GM12878 (cell line): Measurements from ENCODE around the gene ZNF511. TPM values are rescaled to one million over a fixed set of nuclear protein-coding genes. Genes with fewer than 3 reads are reported as not detected.

Experiments used
- ATAC-seq: fragments of 200-7000 bp; cut with Tn5 transposase; 3 replicates; pipeline ENCODE4 v1.9.1; 2020; ENCODE audit warnings: mild to moderate bottlenecking, moderate library complexity
- BruUV-seq: library from RNA; stranded (reverse); fragments of 400-500 nt; replicated peaks from 2 replicates; lab custom pipeline; 2021; lab: Mats Ljungman, UMichigan
- CTCF ChIA-PET: fragments of 300-600 bp; sonication (Branson Sonifier 250); formaldehyde crosslinking; extraction: SDS; loops from one replicate; lab custom pipeline; 2021; ENCODE audit warnings: inconsistent platforms; lab: Yijun Ruan, JAX
- POLR2A ChIA-PET: fragments of 350-600 bp; formaldehyde crosslinking; extraction: SDS; loops from one replicate; lab custom pipeline; 2021; ENCODE audit warnings: inconsistent platforms; lab: Charles Lee
- RAD21 ChIA-PET: fragments of 300-600 bp; sonication (Branson Sonifier 250); formaldehyde crosslinking; loops from one replicate; lab custom pipeline; 2023; ENCODE audit warnings: antibody characterized with exemption; ENCODE audit not compliant: unreplicated experiment; lab: Charles Lee
- SMC1A ChIA-PET: fragments of 300-600 bp; sonication (Branson Sonifier 250); formaldehyde crosslinking; loops from one replicate; lab custom pipeline; 2023; ENCODE audit not compliant: unreplicated experiment, uncharacterized antibody; lab: Charles Lee
- DNase-seq: peaks from one replicate; pipeline ENCODE4 v3.0.0-alpha.2; 2011; ENCODE audit warnings: low read depth, low spot score
- FAIRE-seq: peaks from 3 replicates; lab custom pipeline; 2011; peaks lifted over from hg19 to GRCh38; lab: Jason Lieb, UNC
- H2AFZ ChIP-seq: 2 replicates; pipeline ENCODE4 v1.6.0; 2011; ENCODE audit warnings: low read depth, low read length, control low read depth; ENCODE audit not compliant: control insufficient read depth
- H3K27ac ChIP-seq: 2 replicates; pipeline ENCODE4 v1.5.1; 2011; ENCODE audit warnings: control low read depth; ENCODE audit not compliant: control insufficient read depth, insufficient read depth
- H3K27me3 ChIP-seq, 2 experiments: replicated peaks in 1 of 2; 2 replicates each; pipeline versions ENCODE4 v1.6.0 to v1.6.1; 2011; ENCODE audit warnings: low read length in 1 of 2; ENCODE audit not compliant: control insufficient read depth in 2 of 2, insufficient read depth in 2 of 2
- H3K36me3 ChIP-seq, 2 experiments: 2 replicates each; pipeline ENCODE4 v1.5.1; 2011; ENCODE audit warnings: low read length in 1 of 2; ENCODE audit not compliant: control insufficient read depth in 2 of 2, insufficient read depth in 2 of 2
- H3K4me1 ChIP-seq: 2 replicates; pipeline ENCODE4 v1.6.1; 2011; ENCODE audit warnings: mild to moderate bottlenecking, low read length, moderate library complexity, mixed read lengths; ENCODE audit not compliant: control insufficient read depth, insufficient read depth
- H3K4me2 ChIP-seq: 2 replicates; pipeline ENCODE4 v1.6.0; 2011; ENCODE audit warnings: control low read depth; ENCODE audit not compliant: control insufficient read depth, insufficient read depth
- H3K4me3 ChIP-seq: fragments of 200-600 bp; sonication (generic); 2 replicates; pipeline ENCODE4 v1.5.1; 2016
- H3K79me2 ChIP-seq: 2 replicates; pipeline ENCODE4 v1.6.0; 2011; ENCODE audit warnings: low read length; ENCODE audit not compliant: control insufficient read depth, insufficient read depth
- H3K9ac ChIP-seq: 2 replicates; pipeline ENCODE4 v1.8.0; 2011; ENCODE audit warnings: low read length, control low read depth, mixed read lengths; ENCODE audit not compliant: control insufficient read depth, insufficient read depth
- H3K9me3 ChIP-seq: replicated peaks from 3 replicates; pipeline ENCODE4 v1.5.1; 2011; ENCODE audit warnings: mild to moderate bottlenecking, low read length; ENCODE audit not compliant: control insufficient read depth, insufficient read depth
- H4K20me1 ChIP-seq: 2 replicates; pipeline ENCODE4 v1.6.0; 2011; ENCODE audit not compliant: control insufficient read depth, insufficient read depth
- BCL3 ChIP-seq: IDR thresholded peaks from 2 replicates; pipeline ENCODE4 v1.6.1; 2011; ENCODE audit warnings: borderline replicate concordance, low read depth, mild to moderate bottlenecking, moderate library complexity, low read length; ENCODE audit not compliant: insufficient read depth, poor library complexity, severe bottlenecking
- CBFB ChIP-seq: IDR thresholded peaks from 2 replicates; pipeline ENCODE4 v1.6.1; 2016; ENCODE audit warnings: antibody characterized with exemption, low read depth
- CEBPB ChIP-seq, 2 experiments: fragments of 150-350 bp in 1 of 2; IDR thresholded peaks; 2 replicates each; pipeline ENCODE4 v1.6.1; 2012 to 2014; ENCODE audit warnings: low read depth in 2 of 2, low read length in 2 of 2, borderline replicate concordance in 1 of 2, inconsistent platforms in 1 of 2
- DPF2 ChIP-seq: fragments of 450-650 bp; IDR thresholded peaks from 2 replicates; pipeline ENCODE4 v1.6.1; 2017; ENCODE audit warnings: mild to moderate bottlenecking
- EGR1 ChIP-seq, 2 experiments: IDR thresholded peaks; 1 replicate in 1 of 2; 2 replicates in 1 of 2; pipeline ENCODE4 v1.6.1; 2011 to 2012; ENCODE audit warnings: low read depth in 2 of 2, low read length in 2 of 2, borderline replicate concordance in 1 of 2, mild to moderate bottlenecking in 1 of 2, moderate library complexity in 1 of 2
- EZH2 ChIP-seq: IDR thresholded peaks from 2 replicates; pipeline ENCODE4 v1.6.1; 2012; ENCODE audit warnings: low read depth, mild to moderate bottlenecking, control low read depth, inconsistent platforms, low read length, borderline replicate concordance; ENCODE audit not compliant: control insufficient read depth
- GATAD2B ChIP-seq: fragments of 450-650 bp; conservative IDR thresholded peaks from 2 replicates; pipeline ENCODE4 v1.6.1; 2017; ENCODE audit warnings: low read depth, mild to moderate bottlenecking, moderate library complexity
- IKZF2 ChIP-seq, 2 experiments: fragments of 450-650 bp; IDR thresholded peaks; 2 replicates each; pipeline ENCODE4 v1.6.1; 2017; ENCODE audit warnings: mild to moderate bottlenecking in 2 of 2, moderate library complexity in 2 of 2
- KDM1A ChIP-seq: fragments of 200-600 bp; sonication (generic); IDR thresholded peaks from 2 replicates; pipeline ENCODE4 v1.6.1; 2016; ENCODE audit warnings: borderline replicate concordance
- MEF2A ChIP-seq: IDR thresholded peaks from 2 replicates; pipeline ENCODE4 v1.6.1; 2011; ENCODE audit warnings: low read depth, mild to moderate bottlenecking, low read length, moderate library complexity; ENCODE audit not compliant: insufficient read depth
- SMAD5 ChIP-seq: IDR thresholded peaks from 2 replicates; pipeline ENCODE4 v1.6.1; 2016; ENCODE audit warnings: antibody characterized with exemption, low read depth
- SP1 ChIP-seq: IDR thresholded peaks from one replicate; pipeline ENCODE4 v1.6.1; 2011; ENCODE audit warnings: low read depth, low read length
- SREBF2 ChIP-seq: IDR thresholded peaks from 2 replicates; pipeline ENCODE4 v1.6.1; 2012; ENCODE audit warnings: mild to moderate bottlenecking, low read length
- WRNIP1 ChIP-seq: IDR thresholded peaks from 2 replicates; pipeline ENCODE4 v1.6.1; 2011; ENCODE audit warnings: low read depth, low read length, improper control_type of control experiment, borderline replicate concordance
- ZBTB11 ChIP-seq: fragments of 450-650 bp; formaldehyde crosslinking; IDR thresholded peaks from 2 replicates; pipeline ENCODE4 v1.5.0; 2022; ENCODE audit warnings: mild to moderate bottlenecking, missing genetic modification characterization
- ZZZ3 ChIP-seq: IDR thresholded peaks from 2 replicates; pipeline ENCODE4 v1.6.1; 2011; ENCODE audit warnings: low read depth; ENCODE audit not compliant: control insufficient read depth, insufficient read length
- WGBS: methylation state at CpG from one replicate; pipeline ENCODE4 v1.1.6; 2016; ENCODE audit warnings: low lambda C conversion rate; ENCODE audit not compliant: insufficient replicate concordance, insufficient coverage; ENCODE audit errors: missing lambda C conversion rate; 5-methylcytosine and 5-hydroxymethylcytosine counted together
- in situ Hi-C: fragments of 300-500 bp; cut with MboI; formaldehyde crosslinking; loops from 9 replicates; pipeline ENCODE4 v1.14.3; 2018; ENCODE audit warnings: mixed read lengths
- intact Hi-C: fragments of 100-400 bp; cut with micrococcal nuclease; formaldehyde crosslinking; loops from one replicate; pipeline ENCODE4 v1.14.2; 2022; ENCODE audit not compliant: unreplicated experiment
- polyA plus RNA-seq, 11 experiments: library from polyadenylated mRNA; depleted of rRNA in 4 of 11; unstranded in 6 of 11; stranded (reverse) in 5 of 11; fragments of >200 nt; fragmentation: Nextera tagmentation in 4 of 11; fragmentation: Illumina TruSeq in 1 of 11; extraction: Ambion mirVana in 4 of 11; extraction: Trizol in 1 of 11; gene quantifications; 1 replicate in 1 of 11; 2 replicates in 10 of 11; pipeline versions ENCODE4 v1.2.1 to v1.2.3, GENCODE V29; 2011 to 2016; ENCODE audit warnings: inconsistent platforms in 2 of 11, missing spikeins in 2 of 11, low read depth in 1 of 11
- total RNA-seq, 4 experiments: library from RNA; depleted of rRNA in 3 of 4; stranded (reverse); fragments of >200 nt in 3 of 4; fragmentation: Illumina TruSeq in 1 of 4; extraction: Trizol in 1 of 4; gene quantifications; 2 replicates each; pipeline versions ENCODE4 v1.2.1 to v1.2.3, GENCODE V29; 2013 to 2021
- TF ChIP-seq, protein P1 (sequence below): fragments of 450-650 bp; IDR thresholded peaks from 2 replicates; pipeline ENCODE4 v1.6.1; 2017; ENCODE audit warnings: borderline replicate concordance

The ZNF511 gene
- total and polyA plus RNA-seq, 10 of the 15 experiments (the other 5 are each of a cell fraction or from before 2014, with no cell fraction given): 0.58 to 110 (median 32.0) TPM

DNA sequence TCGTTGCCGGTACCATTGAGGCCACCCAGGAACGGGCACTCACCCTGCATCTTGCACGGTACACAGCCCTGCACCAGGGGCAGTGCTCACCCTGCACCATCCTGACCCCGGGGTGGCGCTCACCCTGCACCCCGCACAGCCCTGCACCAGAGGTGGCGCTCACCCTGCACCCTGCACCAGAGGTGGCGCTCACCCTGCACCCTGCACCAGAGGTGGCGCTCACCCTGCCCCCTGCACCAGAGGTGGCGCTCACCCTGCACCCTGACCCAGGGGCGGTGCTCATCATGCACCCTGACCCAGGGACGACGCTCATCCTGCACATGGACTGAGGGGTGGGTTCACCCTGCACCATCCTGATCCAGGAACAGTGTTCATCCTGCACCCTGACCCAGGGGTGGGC lies 6.5 kb upstream of the ZNF511 start:
- no peak overlapping the region for H3K9ac ChIP-seq
- CTCF ChIA-PET: interaction anchor here (1.2 to 3.3 kb wide), 2 partner anchors 23 to 45 kb away, joined by 3 to 9 read pairs; no protein-coding TSS in a partner anchor
- in situ Hi-C loops (no loop called here), intact Hi-C loops (no loop called here)
- no peak overlapping the region for H3K27ac ChIP-seq
- BruUV-seq: no TSS peak
- TF ChIP-seq SP1 (no peak), KDM1A (no peak), BCL3 (no peak), CBFB (no peak), SREBF2 (no peak), ZZZ3 (no peak), IKZF2 (IDR thresholded peaks at IDR 0.05) (no peak), MEF2A (no peak), SMAD5 (no peak), DPF2 (no peak), EZH2 (no peak), CEBPB (IDR thresholded peaks at IDR 0.05; ENCODE audit: borderline replicate concordance in 1 of 2, low read depth in 2 of 2, low read length in 2 of 2) (no peak), ZBTB11 (CRISPR knock-in tag) (no peak), EGR1 (IDR thresholded peaks at IDR 0.05; ENCODE audit: borderline replicate concordance in 1 of 2, low read depth in 2 of 2, low read length in 2 of 2) (no peak), WRNIP1 (no peak), GATAD2B (no peak)
- TF ChIP-seq, protein P1, sequence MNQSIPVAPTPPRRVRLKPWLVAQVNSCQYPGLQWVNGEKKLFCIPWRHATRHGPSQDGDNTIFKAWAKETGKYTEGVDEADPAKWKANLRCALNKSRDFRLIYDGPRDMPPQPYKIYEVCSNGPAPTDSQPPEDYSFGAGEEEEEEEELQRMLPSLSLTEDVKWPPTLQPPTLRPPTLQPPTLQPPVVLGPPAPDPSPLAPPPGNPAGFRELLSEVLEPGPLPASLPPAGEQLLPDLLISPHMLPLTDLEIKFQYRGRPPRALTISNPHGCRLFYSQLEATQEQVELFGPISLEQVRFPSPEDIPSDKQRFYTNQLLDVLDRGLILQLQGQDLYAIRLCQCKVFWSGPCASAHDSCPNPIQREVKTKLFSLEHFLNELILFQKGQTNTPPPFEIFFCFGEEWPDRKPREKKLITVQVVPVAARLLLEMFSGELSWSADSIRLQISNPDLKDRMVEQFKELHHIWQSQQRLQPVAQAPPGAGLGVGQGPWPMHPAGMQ: no peak
- H3K9me3 ChIP-seq: no peaks in the 10 kb centered on the region
- FAIRE-seq: no peak
- peaks cover 19 to 31% of the 10 kb centered on the region in 2 experiments for H3K36me3 ChIP-seq
- POLR2A ChIA-PET: no interaction called here
- 98% methylated on average over 13 of the region's 14 CpGs for WGBS
- H4K20me1 ChIP-seq: no peaks in the 10 kb centered on the region; the same call in 1 of the 2 replicates
- RAD21 ChIA-PET: no interaction called here
- H3K4me3 ChIP-seq: no peak overlapping the region
- SMC1A ChIA-PET: no interaction called here
- H2AFZ ChIP-seq: no peak overlapping the region
- H3K4me1 ChIP-seq: peaks cover 15% of the 10 kb centered on the region
- no peak for ATAC-seq
- no peak overlapping the region for H3K4me2 ChIP-seq
- H3K27me3 ChIP-seq: no peaks in the 10 kb centered on the region
- no peak for DNase-seq
- H3K79me2 ChIP-seq: peaks cover 23% of the 10 kb centered on the region
